SU-DHL-6 (cell line): ENCODE results near the gene TEDC1.

ENCODE experiments used
- H2AFZ ChIP-seq: fragments of 200-600 bp; sonication (generic); 2 replicates; pipeline ENCODE4 v1.6.1; 2014; ENCODE audit warnings: low read depth, mild to moderate bottlenecking, moderate library complexity, mixed read lengths, antibody characterized with exemption, low read length; ENCODE audit not compliant: severe bottlenecking
- H3F3A ChIP-seq: fragments of 200-600 bp; shearing (Covaris generic); 2 replicates; pipeline ENCODE4 v1.6.0; 2016; ENCODE audit warnings: antibody characterized with exemption, mild to moderate bottlenecking; ENCODE audit not compliant: insufficient read depth
- H3K27ac ChIP-seq: fragments of 200-600 bp; sonication (generic); 2 replicates; pipeline ENCODE4 v1.5.1; 2016; ENCODE audit warnings: low read depth, mild to moderate bottlenecking, low read length, moderate library complexity, mixed read lengths
- H3K27me3 ChIP-seq: fragments of 200-600 bp; sonication (generic), shearing (Covaris generic); 2 replicates; pipeline ENCODE4 v1.6.0; 2014; ENCODE audit warnings: mild to moderate bottlenecking, low read length
- H3K36me3 ChIP-seq: fragments of 200-600 bp; sonication (generic); 2 replicates; pipeline ENCODE4 v1.6.1; 2014; ENCODE audit warnings: mild to moderate bottlenecking, low read length, mixed read lengths
- H3K4me2 ChIP-seq: fragments of 300-600, 200-600 bp; shearing (Covaris generic), sonication (generic); 2 replicates; pipeline ENCODE4 v1.6.0; 2014; ENCODE audit warnings: low read length, low read depth, mild to moderate bottlenecking; ENCODE audit not compliant: poor library complexity, severe bottlenecking
- H3K4me3 ChIP-seq: fragments of 200-600 bp; sonication (generic); 2 replicates; pipeline ENCODE4 v1.5.1; 2014; ENCODE audit warnings: antibody characterized with exemption, low read length, mild to moderate bottlenecking, mixed read lengths; ENCODE audit not compliant: insufficient read depth, poor library complexity, severe bottlenecking
- H3K79me2 ChIP-seq: fragments of 200-600 bp; sonication (generic); 2 replicates; pipeline ENCODE4 v1.6.1; 2014; ENCODE audit warnings: mild to moderate bottlenecking, low read length, moderate library complexity; ENCODE audit not compliant: insufficient read depth
- H3K9ac ChIP-seq: fragments of 200-600 bp; sonication (generic); 2 replicates; pipeline ENCODE4 v1.7.0; 2014; ENCODE audit warnings: mild to moderate bottlenecking, low read length
- H3K9me2 ChIP-seq: fragments of 200-600 bp; sonication (generic); replicated peaks from 2 replicates; pipeline ENCODE4 v1.6.1; 2014; ENCODE audit warnings: low read length; ENCODE audit not compliant: insufficient read depth
- H3K9me3 ChIP-seq: fragments of 200-600 bp; sonication (generic); 2 replicates; pipeline ENCODE4 v1.6.1; 2014; ENCODE audit warnings: low read length, mixed read lengths; ENCODE audit not compliant: insufficient read depth
- H4K20me1 ChIP-seq: fragments of 200-600 bp; sonication (generic); 2 replicates; pipeline ENCODE4 v1.6.1; 2014; ENCODE audit warnings: low read depth, mild to moderate bottlenecking, antibody characterized with exemption, low read length, moderate library complexity, mixed read lengths
- EZH2phosphoT487 ChIP-seq: fragments of 200-600 bp; sonication (generic), shearing (Covaris generic); conservative IDR thresholded peaks from 2 replicates; pipeline ENCODE4 v1.6.1; 2018; ENCODE audit warnings: mild to moderate bottlenecking, antibody characterized with exemption, low read length, moderate library complexity, mixed read lengths
- TF ChIP-seq, protein P1 (sequence below): fragments of 200-600 bp; sonication (generic); IDR thresholded peaks from one replicate; pipeline ENCODE4 v1.5.1; 2017; ENCODE audit warnings: antibody characterized with exemption, mild to moderate bottlenecking, low read length, moderate library complexity; ENCODE audit not compliant: insufficient read depth, poor library complexity, severe bottlenecking

The TEDC1 gene

DNA sequence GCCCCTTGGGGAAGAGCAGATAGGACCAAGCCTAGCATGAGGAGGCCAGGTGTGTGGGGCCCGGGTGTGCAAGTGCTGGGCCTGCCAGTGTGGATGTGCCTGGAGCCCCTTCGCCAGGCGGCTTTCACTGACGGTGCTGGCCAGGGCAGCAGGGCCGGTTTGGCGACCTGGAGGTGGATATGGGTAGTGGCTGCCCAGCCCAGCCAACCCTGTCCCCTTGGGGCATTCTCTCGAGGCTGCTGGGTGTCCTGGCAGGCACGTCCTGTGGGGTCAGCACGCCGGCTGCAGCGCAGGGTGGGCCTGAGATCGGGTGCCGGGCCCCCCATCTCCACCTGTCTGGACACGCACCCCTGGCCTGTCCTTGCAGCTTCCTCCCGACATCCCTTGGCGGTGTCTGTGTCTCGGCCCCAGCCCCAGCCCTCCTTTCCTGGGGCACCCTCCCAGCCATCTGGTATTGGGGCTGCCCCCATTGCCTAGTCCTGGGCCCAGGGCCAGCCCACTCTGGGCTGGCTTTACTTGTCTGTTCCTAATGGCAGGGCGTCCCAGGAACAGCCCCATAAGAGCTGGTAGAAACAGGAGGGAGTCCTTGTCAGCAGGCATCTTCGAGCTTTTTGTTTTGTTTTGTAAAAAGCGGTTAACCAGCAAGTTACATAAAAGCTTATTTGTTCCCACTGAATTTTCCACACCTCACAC lies 23.7 kb upstream of the TEDC1 start:
- Histone ChIP-seq H2AFZ (no peak overlapping the region), H3F3A (peaks cover 5% of the 10 kb centered on the region), H3K36me3 (no peaks in the 10 kb centered on the region), H3K9me3 (no peaks in the 10 kb centered on the region), H3K4me3 (no peak overlapping the region), H3K79me2 (no peaks in the 10 kb centered on the region), H3K9ac (no peak overlapping the region), H3K4me2 (no peak overlapping the region), H3K27me3 (no peaks in the 10 kb centered on the region), H3K27ac (no peak overlapping the region), H3K9me2 (no peaks in the 10 kb centered on the region), H4K20me1 (no peaks in the 10 kb centered on the region)
- TF ChIP-seq, protein P1, sequence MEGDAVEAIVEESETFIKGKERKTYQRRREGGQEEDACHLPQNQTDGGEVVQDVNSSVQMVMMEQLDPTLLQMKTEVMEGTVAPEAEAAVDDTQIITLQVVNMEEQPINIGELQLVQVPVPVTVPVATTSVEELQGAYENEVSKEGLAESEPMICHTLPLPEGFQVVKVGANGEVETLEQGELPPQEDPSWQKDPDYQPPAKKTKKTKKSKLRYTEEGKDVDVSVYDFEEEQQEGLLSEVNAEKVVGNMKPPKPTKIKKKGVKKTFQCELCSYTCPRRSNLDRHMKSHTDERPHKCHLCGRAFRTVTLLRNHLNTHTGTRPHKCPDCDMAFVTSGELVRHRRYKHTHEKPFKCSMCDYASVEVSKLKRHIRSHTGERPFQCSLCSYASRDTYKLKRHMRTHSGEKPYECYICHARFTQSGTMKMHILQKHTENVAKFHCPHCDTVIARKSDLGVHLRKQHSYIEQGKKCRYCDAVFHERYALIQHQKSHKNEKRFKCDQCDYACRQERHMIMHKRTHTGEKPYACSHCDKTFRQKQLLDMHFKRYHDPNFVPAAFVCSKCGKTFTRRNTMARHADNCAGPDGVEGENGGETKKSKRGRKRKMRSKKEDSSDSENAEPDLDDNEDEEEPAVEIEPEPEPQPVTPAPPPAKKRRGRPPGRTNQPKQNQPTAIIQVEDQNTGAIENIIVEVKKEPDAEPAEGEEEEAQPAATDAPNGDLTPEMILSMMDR: no peak
- no peak for TF ChIP-seq EZH2phosphoT487

DNA sequence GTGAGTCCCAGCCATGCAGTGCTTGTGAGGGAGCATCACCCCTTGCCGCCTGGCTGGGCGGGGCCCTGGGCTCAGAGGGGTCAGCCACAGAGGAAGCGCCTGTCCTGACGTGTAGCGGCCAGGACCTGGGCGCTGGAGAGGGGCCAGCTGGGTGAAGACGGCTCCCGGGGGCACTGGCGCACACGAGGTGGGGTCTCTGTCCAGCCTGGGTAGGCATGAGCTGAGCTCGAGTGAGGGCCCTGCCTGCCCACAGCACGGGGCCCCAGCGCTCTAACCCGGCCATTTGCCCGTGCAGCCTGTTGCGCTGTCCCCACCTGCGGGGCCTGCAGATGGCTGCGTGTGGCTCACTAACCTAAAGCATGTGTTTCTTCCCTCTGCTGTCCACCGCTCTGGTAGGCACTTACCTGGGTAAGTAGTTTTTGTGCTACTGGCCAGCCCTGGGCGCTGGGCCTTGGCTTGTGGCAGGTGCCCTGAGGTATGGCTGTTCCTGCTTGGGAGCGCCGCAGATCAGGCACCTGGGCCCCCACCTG lies 23.0 kb upstream of the TEDC1 start:
- no peak overlapping the region for H3K9ac ChIP-seq
- H3K27ac ChIP-seq: no peak overlapping the region
- no peak overlapping the region for H2AFZ ChIP-seq
- H3K79me2 ChIP-seq: no peaks in the 10 kb centered on the region
- H3K36me3 ChIP-seq: no peaks in the 10 kb centered on the region
- H3K27me3 ChIP-seq: no peaks in the 10 kb centered on the region
- H3K9me3 ChIP-seq: no peaks in the 10 kb centered on the region
- TF ChIP-seq EZH2phosphoT487: no peak
- TF ChIP-seq, protein P1: no peak
- H3F3A ChIP-seq: peaks cover 5% of the 10 kb centered on the region
- no peak overlapping the region for H3K4me2 ChIP-seq
- no peaks in the 10 kb centered on the region for H4K20me1 ChIP-seq
- no peaks in the 10 kb centered on the region for H3K9me2 ChIP-seq
- no peak overlapping the region for H3K4me3 ChIP-seq

DNA sequence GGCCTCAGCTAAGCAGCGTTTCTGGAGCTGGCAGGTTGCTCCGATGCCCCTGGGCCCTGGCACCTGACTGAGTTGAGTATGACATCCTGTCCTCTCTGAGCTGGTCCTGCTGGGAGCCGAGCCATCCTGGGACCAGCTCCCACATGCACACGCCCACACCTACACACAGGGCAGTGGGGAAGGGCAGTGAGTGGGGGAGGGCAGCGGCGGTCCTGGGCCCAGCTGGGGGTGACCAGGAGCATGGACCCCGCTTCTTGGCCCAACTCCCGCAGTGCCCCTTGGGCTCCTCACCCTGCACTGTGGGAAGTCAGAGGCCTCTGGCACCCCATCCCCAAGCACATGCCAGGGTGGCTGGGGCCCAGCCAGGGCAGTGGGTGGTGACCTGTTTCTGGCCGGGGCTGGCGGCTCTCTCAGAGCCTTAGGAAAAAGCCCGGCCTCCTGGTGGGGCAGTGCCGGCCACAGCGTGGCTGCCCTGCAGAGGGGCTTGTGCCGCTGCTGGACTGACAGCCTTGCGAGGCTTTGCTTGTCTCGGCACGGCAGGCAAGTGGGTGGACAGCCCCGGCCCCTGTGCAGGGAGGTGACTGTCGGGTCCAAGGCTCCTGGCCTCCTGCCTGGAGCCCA lies 22.3 kb upstream of the TEDC1 start:
- peaks cover 5% of the 10 kb centered on the region for H3F3A ChIP-seq
- no peaks in the 10 kb centered on the region for H3K9me3 ChIP-seq
- no peak overlapping the region for H2AFZ ChIP-seq
- H3K4me3 ChIP-seq: no peak overlapping the region
- no peaks in the 10 kb centered on the region for H3K36me3 ChIP-seq
- H3K9me2 ChIP-seq: no peaks in the 10 kb centered on the region
- no peak overlapping the region for H3K27ac ChIP-seq
- H3K27me3 ChIP-seq: no peaks in the 10 kb centered on the region
- TF ChIP-seq, protein P1: no peak
- TF ChIP-seq EZH2phosphoT487: no peak
- no peak overlapping the region for H3K4me2 ChIP-seq
- no peaks in the 10 kb centered on the region for H3K79me2 ChIP-seq
- H3K9ac ChIP-seq: no peak overlapping the region
- H4K20me1 ChIP-seq: no peaks in the 10 kb centered on the region
